SU-DHL-6 (cell line): ENCODE data around the gene TMEM214.

Source experiments
- CTCF ChIP-seq: fragments of 200-600 bp; sonication (generic); IDR thresholded peaks from one replicate; pipeline ENCODE4 v1.5.1; 2017; ENCODE audit warnings: antibody characterized with exemption, mild to moderate bottlenecking, low read length, moderate library complexity; ENCODE audit not compliant: insufficient read depth, poor library complexity, severe bottlenecking
- EZH2phosphoT487 ChIP-seq: fragments of 200-600 bp; sonication (generic), shearing (Covaris generic); conservative IDR thresholded peaks from 2 replicates; pipeline ENCODE4 v1.6.1; 2018; ENCODE audit warnings: mild to moderate bottlenecking, antibody characterized with exemption, low read length, moderate library complexity, mixed read lengths

DNA sequence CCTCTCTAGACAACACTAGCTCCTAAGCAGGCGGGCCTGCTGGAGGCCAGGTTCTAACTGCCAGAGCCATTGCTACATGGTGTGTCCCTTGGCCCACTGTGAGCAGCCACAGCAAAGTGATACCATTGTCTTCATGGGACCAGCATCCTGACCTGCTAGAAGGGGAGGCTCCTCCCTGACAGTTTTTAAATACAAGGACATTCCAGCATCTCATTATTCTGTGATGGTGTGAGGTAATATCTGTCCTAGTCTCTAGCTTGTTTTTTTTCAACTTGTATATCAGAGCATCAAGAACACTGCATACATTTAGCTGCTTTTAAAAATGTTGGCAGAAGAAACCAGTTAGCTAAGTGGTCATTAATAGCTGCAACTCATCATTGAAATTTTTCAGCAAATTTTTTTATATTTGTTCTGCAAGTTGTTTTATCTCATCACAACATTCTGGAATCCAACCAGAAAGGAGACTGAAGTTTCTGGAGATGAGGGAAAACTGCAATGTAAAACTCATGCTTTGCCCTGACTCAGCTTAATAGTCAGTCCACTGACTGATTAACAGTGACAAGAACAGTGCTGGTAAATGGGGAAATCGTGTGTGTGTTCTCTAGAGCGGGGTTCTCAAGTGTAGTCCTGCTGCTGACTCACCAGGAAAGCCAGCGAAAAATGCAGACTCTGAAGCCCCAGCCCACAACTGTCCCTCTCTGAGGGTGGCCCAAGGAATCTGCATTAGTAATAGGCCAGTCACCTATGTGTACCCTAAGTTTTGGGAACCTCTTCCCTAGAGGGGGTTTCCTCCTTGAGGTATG is 44.5 kb upstream of the TMEM214 start:
- TF ChIP-seq CTCF (no peak), EZH2phosphoT487 (no peak)
